ENCODE results near the gene SMIM36. TPM values are rescaled to one million over a fixed set of nuclear protein-coding genes. Genes with fewer than 3 reads are reported as not detected.

Gene SMIM36
- polyA plus RNA-seq, 3 donors, result not detected

- H3K4me3 Mint-ChIP-seq, result peak overlapping the region; percentile 89 to 92
- TF ChIP-seq CTCF (IDR thresholded peaks at IDR 0.05), result no peak
- peak overlapping the region; percentile 81 for H3K9ac ChIP-seq (ENCODE audit: insufficient read depth, low read length, poor library complexity, severe bottlenecking)
- peak overlapping the region; percentile 77 to 91 (median 88) for H3K27ac Mint-ChIP-seq
- H3K9me3 Mint-ChIP-seq, result no peaks in the 10 kb centered on the region
- no peaks in the 10 kb centered on the region for H3K36me3 Mint-ChIP-seq
- H3K36me3 ChIP-seq (replicated peaks in 1 of 2; ENCODE audit: control insufficient read depth in 1 of 2, insufficient read depth in 2 of 2, low read length in 2 of 2), result no peaks in the 10 kb centered on the region
- H3K4me3 ChIP-seq (replicated peaks in 1 of 3; ENCODE audit: low read depth in 2 of 3, low read length in 3 of 3), result peak overlapping the region; percentile 73 to 94 (median 89)
- H3K4me1 ChIP-seq (ENCODE audit: control insufficient read depth in 1 of 2, insufficient read depth in 2 of 2, low read length in 2 of 2), result peaks cover 21 to 40% of the 10 kb centered on the region in 2 donors
- no peaks in the 10 kb centered on the region for H4K20me1 ChIP-seq (ENCODE audit: insufficient read depth, low read length)
- peak overlapping the region; percentile 99 for H3K4me2 ChIP-seq (replicated peaks; ENCODE audit: extremely low read depth, low read length, poor library complexity, severe bottlenecking)
- H3K27me3 ChIP-seq (ENCODE audit: control insufficient read depth in 2 of 2, insufficient read depth in 2 of 2, low read length in 2 of 2), result peaks cover 5 to 10% of the 10 kb centered on the region in 2 donors
- intact Hi-C loops (cut with micrococcal nuclease), result no loop called here
- peak; percentile 36 to 74 (median 71) for DNase-seq
- no peaks in the 10 kb centered on the region for H3K9me3 ChIP-seq (replicated peaks in 1 of 2; ENCODE audit: control insufficient read depth in 1 of 2, insufficient read depth in 1 of 2, low read length in 2 of 2)
- H3K79me2 ChIP-seq (ENCODE audit: insufficient read depth, low read length), result peaks cover 32% of the 10 kb centered on the region
- peak overlapping the region; percentile 94 for H2AFZ ChIP-seq (ENCODE audit: insufficient read depth, low read depth, low read length, poor library complexity, severe bottlenecking)
- H3K4me1 Mint-ChIP-seq, result peaks cover 40% of the 10 kb centered on the region
- 6% methylated on average over 2 of the region's 6 CpGs for WGBS (ENCODE audit: insufficient coverage)
- H3K27me3 Mint-ChIP-seq (ENCODE audit: low read depth in 3 of 3), result peaks cover 8 to 11% (median 9%) of the 10 kb centered on the region in 3 donors
- peak overlapping the region; percentile 55 to 83 for H3K27ac ChIP-seq (ENCODE audit: low read depth in 1 of 2, low read length in 2 of 2)
These were observed 91.0 kb downstream of the SMIM36 start for GRCh38 chr17:55420067-55420775.

GRCh38 chr17:55418369-55419268, 92.6 kb downstream of the SMIM36 start:
- Histone ChIP-seq H4K20me1 (ENCODE audit: insufficient read depth, low read length) (no peaks in the 10 kb centered on the region), H3K4me2 (replicated peaks; ENCODE audit: extremely low read depth, low read length, poor library complexity, severe bottlenecking) (no peak overlapping the region), H3K4me1 (ENCODE audit: control insufficient read depth in 1 of 2, insufficient read depth in 2 of 2, low read length in 2 of 2) (peaks cover 21 to 40% of the 10 kb centered on the region in 2 donors), H3K4me3 (replicated peaks in 1 of 3; ENCODE audit: low read depth in 2 of 3, low read length in 3 of 3) (no peak overlapping the region), H3K79me2 (ENCODE audit: insufficient read depth, low read length) (peaks cover 40% of the 10 kb centered on the region), H3K27ac (ENCODE audit: low read depth in 1 of 2, low read length in 2 of 2) (no peak overlapping the region), H3K9me3 (replicated peaks in 1 of 2; ENCODE audit: control insufficient read depth in 1 of 2, insufficient read depth in 1 of 2, low read length in 2 of 2) (no peaks in the 10 kb centered on the region), H3K36me3 (replicated peaks in 1 of 2; ENCODE audit: control insufficient read depth in 1 of 2, insufficient read depth in 2 of 2, low read length in 2 of 2) (peaks cover 0 to 7% of the 10 kb centered on the region in 2 donors), H3K27me3 (ENCODE audit: control insufficient read depth in 2 of 2, insufficient read depth in 2 of 2, low read length in 2 of 2) (peaks cover 2 to 5% of the 10 kb centered on the region in 2 donors), H3K9ac (ENCODE audit: insufficient read depth, low read length, poor library complexity, severe bottlenecking) (no peak overlapping the region), H2AFZ (ENCODE audit: insufficient read depth, low read depth, low read length, poor library complexity, severe bottlenecking) (no peak overlapping the region)
- no peak overlapping the region for H3K27ac Mint-ChIP-seq
- no peak overlapping the region for H3K4me3 Mint-ChIP-seq
- no peaks in the 10 kb centered on the region for H3K9me3 Mint-ChIP-seq
- peaks cover 3 to 8% (median 7%) of the 10 kb centered on the region in 3 donors for H3K27me3 Mint-ChIP-seq (ENCODE audit: low read depth in 3 of 3)
- no peak for DNase-seq
- no peak for TF ChIP-seq CTCF (IDR thresholded peaks at IDR 0.05)
- intact Hi-C loops (cut with micrococcal nuclease), result no loop called here
- peaks cover 5% of the 10 kb centered on the region in 2 donors for H3K36me3 Mint-ChIP-seq
- WGBS (ENCODE audit: insufficient coverage), result no CpG with 5 or more reads among the region's 3 CpGs
- H3K4me1 Mint-ChIP-seq, result peaks cover 40% of the 10 kb centered on the region
